HCT116 (cell line): ENCODE data around the gene ZNF189.

Experiments
- EGR1 ChIP-seq: IDR thresholded peaks from 2 replicates; pipeline ENCODE4 v1.6.1; 2012; ENCODE audit warnings: low read depth
- EZH2 ChIP-seq: fragments of 200-600 bp; sonication (generic); IDR thresholded peaks from 2 replicates; pipeline ENCODE4 v1.6.1; 2017; ENCODE audit warnings: antibody characterized with exemption, mixed run types
- POLR2A ChIP-seq: IDR thresholded peaks from 2 replicates; pipeline ENCODE4 v1.7.0; 2011; ENCODE audit warnings: borderline replicate concordance; ENCODE audit not compliant: insufficient read depth, insufficient read length; ENCODE audit errors: extremely low read depth
- POLR2AphosphoS5 ChIP-seq: IDR thresholded peaks from 2 replicates; pipeline ENCODE4 v1.6.1; 2011; ENCODE audit warnings: mild to moderate bottlenecking, low read depth, low read length, moderate library complexity
- SIN3A ChIP-seq: IDR thresholded peaks from 2 replicates; pipeline ENCODE4 v1.6.1; 2012; ENCODE audit warnings: low read depth
- SP1 ChIP-seq: IDR thresholded peaks from 2 replicates; pipeline ENCODE4 v1.6.1; 2012; ENCODE audit warnings: low read depth
- TCF7L2 ChIP-seq: IDR thresholded peaks from 2 replicates; pipeline ENCODE4 v1.7.0; 2011; ENCODE audit warnings: borderline replicate concordance, inconsistent platforms; ENCODE audit not compliant: insufficient read depth, insufficient read length; ENCODE audit errors: extremely low read depth
- ZFX ChIP-seq: fragments of 450-650 bp; IDR thresholded peaks from 2 replicates; pipeline ENCODE4 v1.6.1; 2017
- TF ChIP-seq, protein P1 (sequence below), 3 experiments: fragments of 200-600 bp in 1 of 3; sonication (generic) in 1 of 3; IDR thresholded peaks in 2 of 3; conservative IDR thresholded peaks in 1 of 3; 2 replicates each; pipeline ENCODE4 v1.5.1; 2012 to 2017; ENCODE audit warnings: low read depth in 2 of 3, low read length in 2 of 3, antibody characterized with exemption in 1 of 3, borderline replicate concordance in 1 of 3, control low read depth in 1 of 3, mild to moderate bottlenecking in 1 of 3, mixed read lengths in 1 of 3, mixed run types in 1 of 3, moderate library complexity in 1 of 3; ENCODE audit not compliant: insufficient read depth in 1 of 3
- TF ChIP-seq, protein P2 (sequence below): IDR thresholded peaks from 2 replicates; pipeline ENCODE4 v1.6.1; 2011; ENCODE audit warnings: mild to moderate bottlenecking, low read length, moderate library complexity; ENCODE audit not compliant: insufficient replicate concordance; ENCODE audit errors: extremely low read depth
- TF ChIP-seq, protein P3 (sequence below): IDR thresholded peaks from 2 replicates; pipeline ENCODE4 v1.6.1; 2012

DNA sequence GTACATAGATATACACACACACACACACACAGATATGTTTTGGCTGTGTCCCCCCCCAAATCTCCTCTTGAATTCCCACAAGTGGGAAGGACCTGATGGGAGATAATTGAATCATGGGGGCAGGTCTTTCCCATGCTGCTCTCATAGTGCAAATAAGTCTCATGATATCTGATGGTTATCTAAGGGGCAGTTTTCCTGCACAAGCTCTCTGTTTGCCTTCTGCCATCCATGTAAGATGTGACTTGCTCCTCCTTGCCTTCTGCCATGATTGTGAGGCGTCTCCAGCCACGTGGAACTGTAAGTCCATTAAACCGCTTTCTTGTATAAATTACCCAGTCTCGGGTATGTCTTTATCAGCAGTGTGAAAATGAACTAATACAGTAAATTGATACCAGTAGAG, 52.8 kb downstream of the ZNF189 start:
- TF ChIP-seq, protein P1, sequence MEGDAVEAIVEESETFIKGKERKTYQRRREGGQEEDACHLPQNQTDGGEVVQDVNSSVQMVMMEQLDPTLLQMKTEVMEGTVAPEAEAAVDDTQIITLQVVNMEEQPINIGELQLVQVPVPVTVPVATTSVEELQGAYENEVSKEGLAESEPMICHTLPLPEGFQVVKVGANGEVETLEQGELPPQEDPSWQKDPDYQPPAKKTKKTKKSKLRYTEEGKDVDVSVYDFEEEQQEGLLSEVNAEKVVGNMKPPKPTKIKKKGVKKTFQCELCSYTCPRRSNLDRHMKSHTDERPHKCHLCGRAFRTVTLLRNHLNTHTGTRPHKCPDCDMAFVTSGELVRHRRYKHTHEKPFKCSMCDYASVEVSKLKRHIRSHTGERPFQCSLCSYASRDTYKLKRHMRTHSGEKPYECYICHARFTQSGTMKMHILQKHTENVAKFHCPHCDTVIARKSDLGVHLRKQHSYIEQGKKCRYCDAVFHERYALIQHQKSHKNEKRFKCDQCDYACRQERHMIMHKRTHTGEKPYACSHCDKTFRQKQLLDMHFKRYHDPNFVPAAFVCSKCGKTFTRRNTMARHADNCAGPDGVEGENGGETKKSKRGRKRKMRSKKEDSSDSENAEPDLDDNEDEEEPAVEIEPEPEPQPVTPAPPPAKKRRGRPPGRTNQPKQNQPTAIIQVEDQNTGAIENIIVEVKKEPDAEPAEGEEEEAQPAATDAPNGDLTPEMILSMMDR (IDR thresholded peaks at IDR 0.05 in 2 of 3, conservative IDR thresholded peaks at IDR 0.05 in 1 of 3; ENCODE audit: borderline replicate concordance in 1 of 3, insufficient read depth in 1 of 3, low read depth in 2 of 3, low read length in 2 of 3) = no peak
- TF ChIP-seq POLR2A = no peak
- no peak for TF ChIP-seq ZFX
- no peak for TF ChIP-seq TCF7L2
- TF ChIP-seq SIN3A = no peak
- TF ChIP-seq SP1 = no peak
- no peak for TF ChIP-seq EZH2
- TF ChIP-seq POLR2AphosphoS5 = no peak
- TF ChIP-seq, protein P2, sequence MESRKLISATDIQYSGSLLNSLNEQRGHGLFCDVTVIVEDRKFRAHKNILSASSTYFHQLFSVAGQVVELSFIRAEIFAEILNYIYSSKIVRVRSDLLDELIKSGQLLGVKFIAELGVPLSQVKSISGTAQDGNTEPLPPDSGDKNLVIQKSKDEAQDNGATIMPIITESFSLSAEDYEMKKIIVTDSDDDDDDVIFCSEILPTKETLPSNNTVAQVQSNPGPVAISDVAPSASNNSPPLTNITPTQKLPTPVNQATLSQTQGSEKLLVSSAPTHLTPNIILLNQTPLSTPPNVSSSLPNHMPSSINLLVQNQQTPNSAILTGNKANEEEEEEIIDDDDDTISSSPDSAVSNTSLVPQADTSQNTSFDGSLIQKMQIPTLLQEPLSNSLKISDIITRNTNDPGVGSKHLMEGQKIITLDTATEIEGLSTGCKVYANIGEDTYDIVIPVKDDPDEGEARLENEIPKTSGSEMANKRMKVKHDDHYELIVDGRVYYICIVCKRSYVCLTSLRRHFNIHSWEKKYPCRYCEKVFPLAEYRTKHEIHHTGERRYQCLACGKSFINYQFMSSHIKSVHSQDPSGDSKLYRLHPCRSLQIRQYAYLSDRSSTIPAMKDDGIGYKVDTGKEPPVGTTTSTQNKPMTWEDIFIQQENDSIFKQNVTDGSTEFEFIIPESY = no peak
- TF ChIP-seq, protein P3, sequence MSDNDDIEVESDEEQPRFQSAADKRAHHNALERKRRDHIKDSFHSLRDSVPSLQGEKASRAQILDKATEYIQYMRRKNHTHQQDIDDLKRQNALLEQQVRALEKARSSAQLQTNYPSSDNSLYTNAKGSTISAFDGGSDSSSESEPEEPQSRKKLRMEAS = no peak
- no peak for TF ChIP-seq EGR1
